ENCODE measurements around the gene LGALS3BP. TPM values are rescaled to one million over a fixed set of nuclear protein-coding genes. Genes with fewer than 3 reads are reported as not detected.
A peak's percentile ranks its signal among the peaks of the same experiment; 100 is the strongest.

LGALS3BP gene
- total RNA-seq, 1 experiment from 2014 or later = 57.9 TPM

DNA sequence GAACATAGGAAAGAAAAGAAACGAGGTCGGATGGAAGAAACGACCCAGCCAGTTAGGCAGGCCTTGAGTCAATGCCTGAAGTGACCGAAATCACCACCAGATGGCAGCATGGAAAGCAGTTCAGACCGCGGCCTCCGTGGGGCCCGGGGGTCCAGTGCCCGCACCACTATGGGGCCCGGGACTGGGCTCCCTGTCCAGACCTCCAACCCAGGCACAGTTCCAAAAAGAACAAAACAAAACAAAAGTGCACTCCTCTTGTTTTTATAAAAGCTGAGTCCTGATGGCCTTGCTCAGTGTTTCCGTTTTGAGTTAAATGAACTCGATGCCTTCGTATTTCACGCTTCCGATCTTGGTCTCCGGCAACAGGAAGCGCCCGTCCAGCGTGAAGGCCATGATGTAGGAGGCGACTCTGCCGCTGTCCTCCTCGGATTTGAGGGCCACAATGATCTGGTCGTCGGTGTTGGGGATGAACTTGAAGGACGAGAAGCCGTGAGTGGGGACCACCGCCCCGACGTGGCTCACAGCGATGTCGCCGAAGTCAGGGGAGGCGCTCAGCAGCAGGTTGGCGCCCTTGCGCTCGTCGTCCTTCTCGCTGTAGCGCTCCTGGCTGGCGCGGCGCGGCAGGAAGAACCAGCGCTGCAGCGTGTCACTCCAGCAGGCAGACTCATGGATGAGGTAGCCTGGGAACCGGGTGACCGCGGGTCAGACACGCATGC is 13.7 kb upstream of the LGALS3BP start:
- peak; percentile 85 for DNase-seq (ENCODE audit: low spot score)
- Mint-ChIP-seq H3K9me3 (no peaks in the 10 kb centered on the region), H3K36me3 (peaks cover 25% of the 10 kb centered on the region), H3K4me3 (no peak overlapping the region), H3K4me1 (no peaks in the 10 kb centered on the region), H3K27me3 (ENCODE audit: low read depth) (peaks cover 9% of the 10 kb centered on the region; the same call in 1 of the 2 replicates), H3K27ac (no peak overlapping the region)
- TF ChIP-seq ATF1 (CRISPR knock-in tag; IDR thresholded peaks at IDR 0.05) = 0 out of 2 replicates have a peak, but pooled peaks have one; percentile 9
- no peak for TF ChIP-seq AFF4 (CRISPR knock-in tag; IDR thresholded peaks at IDR 0.05; ENCODE audit: borderline replicate concordance)
- TF ChIP-seq, protein P1, sequence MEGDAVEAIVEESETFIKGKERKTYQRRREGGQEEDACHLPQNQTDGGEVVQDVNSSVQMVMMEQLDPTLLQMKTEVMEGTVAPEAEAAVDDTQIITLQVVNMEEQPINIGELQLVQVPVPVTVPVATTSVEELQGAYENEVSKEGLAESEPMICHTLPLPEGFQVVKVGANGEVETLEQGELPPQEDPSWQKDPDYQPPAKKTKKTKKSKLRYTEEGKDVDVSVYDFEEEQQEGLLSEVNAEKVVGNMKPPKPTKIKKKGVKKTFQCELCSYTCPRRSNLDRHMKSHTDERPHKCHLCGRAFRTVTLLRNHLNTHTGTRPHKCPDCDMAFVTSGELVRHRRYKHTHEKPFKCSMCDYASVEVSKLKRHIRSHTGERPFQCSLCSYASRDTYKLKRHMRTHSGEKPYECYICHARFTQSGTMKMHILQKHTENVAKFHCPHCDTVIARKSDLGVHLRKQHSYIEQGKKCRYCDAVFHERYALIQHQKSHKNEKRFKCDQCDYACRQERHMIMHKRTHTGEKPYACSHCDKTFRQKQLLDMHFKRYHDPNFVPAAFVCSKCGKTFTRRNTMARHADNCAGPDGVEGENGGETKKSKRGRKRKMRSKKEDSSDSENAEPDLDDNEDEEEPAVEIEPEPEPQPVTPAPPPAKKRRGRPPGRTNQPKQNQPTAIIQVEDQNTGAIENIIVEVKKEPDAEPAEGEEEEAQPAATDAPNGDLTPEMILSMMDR (IDR thresholded peaks at IDR 0.05) = peak; percentile 61
- ChIA-PET CTCF (interaction anchor here (0.7 to 0.9 kb wide), 2 partner anchors 13 to 14 kb away, joined by 3 to 4 read pairs; partner anchors contain the start of gene LGALS3BP), POLR2A (no interaction called here)
- peak; percentile 90 for ATAC-seq

GRCh38 chr17:78992542-78993212 is 13.0 kb upstream of the LGALS3BP start:
- CTCF ChIA-PET = interaction anchor here (0.7 to 0.9 kb wide), 2 partner anchors 13 to 14 kb away, joined by 3 to 4 read pairs; partner anchors contain the start of gene LGALS3BP
- H3K27me3 Mint-ChIP-seq (ENCODE audit: low read depth) = peaks cover 5% of the 10 kb centered on the region; the same call in 1 of the 2 replicates
- no peak overlapping the region for H3K4me3 Mint-ChIP-seq
- peaks cover 24% of the 10 kb centered on the region for H3K36me3 Mint-ChIP-seq
- ATAC-seq (no peak), DNase-seq (ENCODE audit: low spot score) (no peak)
- H3K4me1 Mint-ChIP-seq = no peaks in the 10 kb centered on the region
- TF ChIP-seq ERG (CRISPR knock-in tag; IDR thresholded peaks at IDR 0.05) (no peak), HMGA2 (CRISPR knock-in tag; IDR thresholded peaks at IDR 0.05) (no peak), ZBTB21 (CRISPR knock-in tag; IDR thresholded peaks at IDR 0.05; ENCODE audit: borderline replicate concordance) (no peak), ATF6 (CRISPR knock-in tag; IDR thresholded peaks at IDR 0.05) (no peak), ZNF263 (CRISPR knock-in tag; IDR thresholded peaks at IDR 0.05; ENCODE audit: low read depth) (no peak), RELA (CRISPR knock-in tag; IDR thresholded peaks at IDR 0.05; ENCODE audit: borderline replicate concordance) (no peak), TEAD1 (CRISPR knock-in tag; IDR thresholded peaks at IDR 0.05) (no peak)
- H3K9me3 Mint-ChIP-seq = no peaks in the 10 kb centered on the region
- H3K27ac Mint-ChIP-seq = no peak overlapping the region
- POLR2A ChIA-PET = no interaction called here

Data from WTC11 (cell line).